GM18868 (cell line): Measurements from ENCODE around the gene MIEF1.
"Not testable (repeated sequence)": the region's sequence is repeated elsewhere in the genome, so short reads cannot be mapped to it uniquely, and the experiment has no call there.

Source experiments
- ATAC-seq: cut with Tn5 transposase; IDR thresholded peaks from one replicate; pipeline ENCODE4 v1.9.1; 2021; ENCODE audit warnings: mild to moderate bottlenecking, moderate library complexity; ENCODE audit not compliant: unreplicated experiment

MIEF1 gene

GRCh38 chr22:39512026-39512425, 9.9 kb downstream of the MIEF1 start:
- no peak for ATAC-seq

- no peak for ATAC-seq
Measured at GRCh38 chr22:39513791-39514190, 11.7 kb downstream of the MIEF1 start.

DNA sequence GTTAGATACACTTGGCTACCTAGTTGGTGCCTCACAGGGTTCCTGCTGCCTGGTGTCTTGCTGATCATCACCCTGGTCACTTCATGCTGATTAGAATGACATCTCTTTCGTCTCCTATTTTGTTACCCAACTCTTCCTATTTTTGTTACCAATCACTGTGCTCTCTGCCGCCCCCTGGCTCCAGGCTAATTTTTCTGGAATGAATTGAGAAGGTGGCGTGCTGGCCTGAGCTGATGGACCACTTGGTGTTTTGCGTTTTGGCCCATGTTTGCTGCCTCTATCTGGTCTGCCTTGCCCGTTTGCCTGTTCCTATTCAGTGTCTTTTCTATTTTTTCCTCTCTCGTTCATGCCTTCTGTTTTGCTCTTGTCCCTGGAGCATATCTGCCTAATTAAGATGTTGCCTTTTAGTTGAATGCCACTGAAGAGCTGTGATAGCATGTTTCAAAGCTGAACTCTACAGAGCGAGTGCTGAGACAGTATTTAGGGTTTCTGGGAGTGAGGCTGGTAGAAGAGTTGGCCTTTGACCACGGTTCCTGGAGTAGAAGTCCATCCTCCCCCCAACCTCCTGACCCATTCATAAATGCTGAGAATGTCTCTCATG, 12.4 kb downstream of the MIEF1 start:
- ATAC-seq = no peak

GRCh38 chr22:39515266-39516050, 13.4 kb downstream of the MIEF1 start:
- no peak for ATAC-seq

DNA sequence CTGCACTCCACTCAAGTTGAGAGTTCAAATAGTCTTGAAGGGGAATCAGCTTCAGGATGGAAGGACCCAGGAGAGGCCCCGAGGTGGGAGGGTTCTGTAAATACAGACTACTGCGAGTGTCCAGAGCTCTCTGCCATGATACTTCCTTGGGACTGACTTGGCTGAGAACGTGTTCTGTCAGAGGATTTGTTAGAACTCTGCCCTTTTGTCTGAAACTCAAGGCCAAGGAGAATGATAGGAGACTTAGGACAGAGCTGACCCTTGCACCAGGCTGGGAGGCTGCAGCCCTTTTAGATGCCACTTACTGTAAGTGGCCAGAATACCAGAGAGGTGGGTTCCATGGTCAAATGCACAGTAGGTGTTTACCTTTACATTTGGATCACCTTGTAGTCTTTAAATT, 15.4 kb downstream of the MIEF1 start:
- no peak for ATAC-seq

DNA sequence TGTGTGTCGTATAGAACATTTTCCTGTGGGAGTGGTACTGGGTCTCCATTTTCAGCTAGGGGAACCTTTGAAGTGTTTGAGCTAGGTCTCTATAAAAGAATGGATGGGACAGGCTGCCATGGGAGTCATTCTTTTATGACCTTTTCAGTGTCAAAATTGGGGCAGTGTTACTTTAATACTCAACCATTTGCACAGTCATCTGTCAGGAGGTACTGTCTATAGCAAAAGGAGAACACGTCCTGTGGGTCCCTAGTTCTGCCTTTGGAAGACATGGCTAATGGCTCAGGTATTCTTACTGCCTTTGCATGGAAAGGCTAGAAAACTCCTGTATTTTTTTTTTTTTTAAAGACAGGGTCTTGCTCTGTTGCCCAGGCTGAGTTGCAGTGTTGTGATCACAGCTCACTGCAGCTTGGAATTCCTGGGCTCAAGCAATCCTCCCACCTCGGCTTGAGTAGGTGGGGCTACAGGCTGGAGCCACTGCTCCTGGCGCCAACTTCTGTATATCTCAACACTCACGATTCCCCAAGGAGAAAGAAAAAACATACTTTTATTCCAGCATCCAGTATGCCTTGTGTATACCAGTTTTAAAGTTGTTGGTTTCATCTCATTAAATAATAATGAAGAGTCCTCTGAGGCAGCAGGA, 16.2 kb downstream of the MIEF1 start:
- no peak for ATAC-seq

DNA sequence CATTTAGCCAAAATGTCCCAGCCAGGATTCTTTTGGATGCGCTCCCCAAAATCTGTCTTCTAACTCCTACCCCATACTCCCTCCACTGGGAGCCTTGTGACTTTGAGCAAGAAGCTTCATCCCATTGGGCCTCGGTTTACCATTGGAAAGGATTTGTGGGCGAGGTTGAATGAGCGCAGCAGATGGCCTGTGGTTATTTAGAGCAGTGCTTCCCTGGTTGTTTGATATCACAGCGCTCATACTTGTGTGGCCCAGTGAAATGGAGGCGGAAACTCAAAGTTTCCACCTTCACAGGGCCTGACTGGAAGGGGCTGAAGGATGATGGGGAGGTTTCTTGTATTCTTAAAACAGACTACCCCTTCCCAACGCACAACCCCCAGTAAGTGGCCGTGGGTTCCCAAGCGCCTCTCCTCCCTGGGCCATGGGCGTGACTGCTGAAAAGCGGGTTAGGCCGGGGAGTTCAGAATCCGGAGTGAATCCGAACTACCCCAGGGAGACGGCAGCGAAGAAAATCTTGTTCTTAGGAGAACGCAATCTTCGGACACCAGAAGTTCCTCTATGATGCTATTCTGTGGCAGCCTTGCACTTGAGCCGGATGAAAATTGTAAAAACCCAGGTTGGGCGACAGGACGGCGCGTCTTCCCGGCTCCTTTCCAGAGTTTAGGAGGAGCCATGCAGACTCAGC, 17.0 kb downstream of the MIEF1 start:
- no peak for ATAC-seq

DNA sequence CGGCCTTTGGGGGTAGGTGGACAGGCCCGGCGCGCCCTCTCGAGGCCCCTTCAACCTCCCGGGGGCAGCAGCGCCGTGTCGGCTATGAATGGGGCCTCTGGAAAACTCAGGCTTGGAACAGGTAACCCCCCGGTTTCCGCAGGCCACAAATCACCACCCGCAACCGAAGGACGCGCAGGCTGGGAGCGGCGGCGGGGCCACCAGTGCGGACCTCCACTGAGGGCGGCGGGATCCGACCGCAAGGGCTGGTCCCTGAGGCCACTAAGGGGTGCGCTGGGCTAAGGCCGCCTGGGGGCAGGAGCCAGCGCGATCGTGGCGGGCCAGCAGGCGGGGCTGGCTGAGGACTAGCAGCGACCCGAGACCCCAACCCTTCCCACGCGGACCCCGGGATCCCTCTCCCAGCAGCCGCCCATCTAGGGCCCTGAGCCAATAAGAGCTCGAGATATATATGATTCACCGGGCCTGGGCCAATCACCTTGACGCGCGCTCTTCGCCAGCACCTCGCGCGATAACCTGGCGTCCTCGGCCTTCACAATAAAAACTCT, 17.7 kb downstream of the MIEF1 start:
- ATAC-seq = peak; percentile 77

GRCh38 chr22:39520226-39521105, 18.4 kb downstream of the MIEF1 start, which contains the start of gene ATF4:
Gene ATF4 (plus strand): TSS chr22:39520562. CDS start chr22:39521446, 884 bp downstream.
- ATAC-seq = peak; percentile 35

DNA sequence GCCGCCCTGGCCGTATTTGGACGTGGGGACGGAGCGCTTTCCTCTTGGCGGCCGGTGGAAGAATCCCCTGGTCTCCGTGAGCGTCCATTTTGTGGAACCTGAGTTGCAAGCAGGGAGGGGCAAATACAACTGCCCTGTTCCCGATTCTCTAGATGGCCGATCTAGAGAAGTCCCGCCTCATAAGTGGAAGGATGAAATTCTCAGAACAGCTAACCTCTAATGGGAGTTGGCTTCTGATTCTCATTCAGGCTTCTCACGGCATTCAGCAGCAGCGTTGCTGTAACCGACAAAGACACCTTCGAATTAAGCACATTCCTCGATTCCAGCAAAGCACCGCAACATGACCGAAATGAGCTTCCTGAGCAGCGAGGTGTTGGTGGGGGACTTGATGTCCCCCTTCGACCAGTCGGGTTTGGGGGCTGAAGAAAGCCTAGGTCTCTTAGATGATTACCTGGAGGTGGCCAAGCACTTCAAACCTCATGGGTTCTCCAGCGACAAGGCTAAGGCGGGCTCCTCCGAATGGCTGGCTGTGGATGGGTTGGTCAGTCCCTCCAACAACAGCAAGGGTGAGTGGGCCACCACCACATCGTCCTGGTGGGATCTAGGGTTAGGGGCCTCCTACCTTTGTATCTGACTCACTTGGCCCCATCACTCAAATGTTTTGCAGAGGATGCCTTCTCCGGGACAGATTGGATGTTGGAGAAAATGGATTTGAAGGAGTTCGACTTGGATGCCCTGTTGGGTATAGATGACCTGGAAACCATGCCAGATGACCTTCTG, 19.2 kb downstream of the MIEF1 start:
- peak; percentile 28 for ATAC-seq

- ATAC-seq = not testable (repeated sequence)
Measured at GRCh38 chr22:39522091-39522490, 20.0 kb downstream of the MIEF1 start.

- no peak for ATAC-seq
Measured at GRCh38 chr22:39522567-39523300, 20.6 kb downstream of the MIEF1 start.

- ATAC-seq = no peak
Measured at GRCh38 chr22:39524089-39524752, 22.1 kb downstream of the MIEF1 start.

GRCh38 chr22:39524753-39525657, 22.9 kb downstream of the MIEF1 start:
- no peak for ATAC-seq

GRCh38 chr22:39525658-39525975, 23.5 kb downstream of the MIEF1 start:
- no peak for ATAC-seq

DNA sequence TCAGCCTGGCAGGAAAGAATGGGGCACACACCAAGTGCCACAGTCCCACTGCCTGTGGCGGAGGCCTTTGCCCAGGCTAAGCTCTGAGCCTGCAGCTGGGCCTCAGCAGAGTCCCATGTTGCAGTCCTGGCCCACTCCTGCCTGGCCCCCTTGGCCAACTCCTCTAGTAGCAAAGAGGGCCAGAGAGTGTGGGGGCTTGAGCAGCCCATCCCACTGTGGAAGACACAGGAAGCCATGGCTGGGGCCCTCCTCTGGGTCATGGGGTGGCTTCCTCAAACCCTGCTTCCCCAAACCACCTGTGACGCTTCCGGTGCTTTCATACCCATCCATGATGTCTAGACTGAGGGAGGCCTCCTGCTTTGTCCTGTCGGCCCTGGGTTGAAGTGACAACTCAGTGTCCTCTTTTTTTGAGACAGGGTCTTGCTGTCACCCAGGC, 24.7 kb downstream of the MIEF1 start:
- ATAC-seq = no peak

DNA sequence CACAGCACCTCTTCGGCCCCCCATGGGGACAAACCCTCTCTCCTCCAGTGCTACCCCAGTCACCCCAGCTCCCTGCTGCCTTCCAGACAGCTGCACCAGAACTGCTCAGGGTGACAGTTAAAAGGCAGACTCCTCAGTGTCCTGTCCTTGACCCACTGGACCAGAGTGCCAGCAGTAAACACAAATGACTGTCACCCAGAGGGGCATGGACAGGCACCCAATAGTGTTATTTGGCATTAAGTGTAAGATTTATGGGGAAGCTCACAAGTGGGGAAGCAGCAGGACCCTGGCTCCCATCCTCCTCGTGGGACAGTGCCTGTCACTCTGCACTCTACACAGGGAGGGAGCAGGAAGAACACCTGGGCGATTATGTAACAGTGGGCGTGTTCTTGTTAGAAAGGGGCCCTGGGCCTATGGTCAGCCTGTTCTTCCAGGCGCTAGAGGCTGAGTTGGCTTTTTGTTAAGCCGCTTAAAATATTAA, 25.4 kb downstream of the MIEF1 start:
- ATAC-seq = no peak
